ENCODE results near the gene ZNF554. TPM values are rescaled to one million over a fixed set of nuclear protein-coding genes. Genes with fewer than 3 reads are reported as not detected.

Gene ZNF554
- total and polyA plus RNA-seq, 2 of the 8 experiments (the other 6 are each of a cell fraction or from before 2014, with no cell fraction given), result 1.8 to 5.7 TPM

DNA sequence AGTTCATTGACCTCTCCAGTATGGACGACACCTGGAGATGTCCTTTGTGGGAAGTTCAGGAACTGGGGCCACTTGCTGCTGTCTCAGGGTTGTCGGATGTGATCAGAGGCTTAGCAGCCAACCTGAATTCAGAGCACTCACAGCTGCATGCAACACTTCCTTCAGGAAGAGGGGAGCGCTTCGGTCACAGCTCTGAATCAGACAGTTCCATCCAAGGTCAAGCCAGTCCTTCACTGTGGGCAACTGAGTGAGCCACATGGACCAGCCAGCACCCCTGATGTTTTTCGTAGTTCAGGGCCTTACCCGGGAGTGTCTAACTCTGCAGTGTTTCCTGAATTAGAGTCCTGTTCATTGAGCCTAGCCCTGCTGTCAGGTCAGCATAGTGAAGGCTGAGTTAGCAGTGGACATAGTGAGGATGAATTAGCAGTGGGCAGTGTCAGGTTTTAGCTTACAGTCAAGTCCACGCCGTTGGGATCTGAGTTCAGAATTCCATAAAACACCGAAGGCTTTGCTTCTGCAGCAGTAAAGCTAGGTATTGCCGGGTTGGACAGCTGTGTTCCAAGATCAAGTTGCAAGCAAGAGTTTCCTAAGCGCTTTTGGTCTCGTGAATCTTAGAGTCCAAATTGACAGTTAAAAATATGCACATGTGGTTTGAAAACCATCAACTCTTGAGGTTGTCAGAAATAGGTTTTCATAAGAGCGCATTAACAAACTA, 26.7 kb downstream of the ZNF554 start (continued):
- TF ChIP-seq USF2 (IDR thresholded peaks at IDR 0.05; ENCODE audit: low read length), result no peak
